Inferior parietal cortex (tissue), 1 donor: ENCODE measurements around the gene EDARADD.

Experiments
- DNase-seq: peaks from one replicate; pipeline ENCODE4 v3.0.0-alpha.2; 2016; ENCODE audit errors: extremely low spot score

EDARADD gene

GRCh38 chr1:236514703-236515442 is 120.8 kb downstream of the EDARADD start:
- DNase-seq = no peak

GRCh38 chr1:236515443-236515958 is 121.4 kb downstream of the EDARADD start:
- DNase-seq = no peak

GRCh38 chr1:236516929-236517704 is 123.0 kb downstream of the EDARADD start:
- DNase-seq = no peak

GRCh38 chr1:236518322-236518721 is 124.2 kb downstream of the EDARADD start:
- no peak for DNase-seq

- DNase-seq = no peak
These were observed 126.4 kb downstream of the EDARADD start for GRCh38 chr1:236520445-236521005.

- DNase-seq = peak; percentile 27
These were observed 129.0 kb downstream of the EDARADD start for GRCh38 chr1:236522937-236523703.

GRCh38 chr1:236523704-236524141 is 129.6 kb downstream of the EDARADD start, which contains the start of gene LGALS8:
TSS of gene LGALS8 (plus strand) at chr1:236523982. CDS start at chr1:236526071, 2,089 bp downstream.
- DNase-seq = peak; percentile 79

- DNase-seq = peak; percentile 73
These were observed 130.2 kb downstream of the EDARADD start for GRCh38 chr1:236524142-236524894.

GRCh38 chr1:236524895-236525184 is 130.8 kb downstream of the EDARADD start:
- no peak for DNase-seq

GRCh38 chr1:236526079-236526478 is 132.0 kb downstream of the EDARADD start:
- no peak for DNase-seq

- DNase-seq = no peak
These were observed 136.2 kb downstream of the EDARADD start for GRCh38 chr1:236530286-236530685.

- DNase-seq = no peak
These were observed 136.9 kb downstream of the EDARADD start for GRCh38 chr1:236530959-236531358.

GRCh38 chr1:236532850-236533249 is 138.8 kb downstream of the EDARADD start:
- DNase-seq = no peak

GRCh38 chr1:236534151-236534651 is 140.1 kb downstream of the EDARADD start:
- DNase-seq = no peak
